GM23338 (cell line): Measurements from ENCODE around the gene KHK. TPM values are rescaled to one million over a fixed set of nuclear protein-coding genes. Genes with fewer than 3 reads are reported as not detected.
A peak's percentile ranks its signal among the peaks of the same experiment; 100 is the strongest.

Experiments
- ATAC-seq: fragments of 200-7000 bp; cut with Tn5 transposase; 3 replicates; pipeline ENCODE4 v1.9.1; 2020
- DNase-seq: peaks from one replicate; pipeline ENCODE4 v3.0.0-alpha.2; 2015; ENCODE audit warnings: low spot score
- H2AFZ ChIP-seq: fragments of 200-600 bp; sonication (generic); 2 replicates; pipeline ENCODE4 v1.8.0; 2016; ENCODE audit warnings: antibody characterized with exemption, mild to moderate bottlenecking, moderate library complexity
- H3F3A ChIP-seq: fragments of 200-600 bp; sonication (generic); replicated peaks from 2 replicates; pipeline ENCODE4 v1.8.0; 2017; ENCODE audit warnings: antibody characterized with exemption, mixed run types, low read depth
- H3K27ac ChIP-seq: fragments of 200-600 bp; sonication (generic); 2 replicates; pipeline ENCODE4 v1.6.1; 2016; ENCODE audit warnings: low read depth
- H3K27me3 ChIP-seq: fragments of 200-600 bp; sonication (generic); 2 replicates; pipeline ENCODE4 v1.8.0; 2016; ENCODE audit warnings: mild to moderate bottlenecking, mixed run types, moderate library complexity; ENCODE audit not compliant: insufficient read depth
- H3K36me3 ChIP-seq: fragments of 200-600 bp; sonication (generic); 2 replicates; pipeline ENCODE4 v1.8.0; 2016; ENCODE audit warnings: mild to moderate bottlenecking; ENCODE audit not compliant: insufficient read depth
- H3K4me1 ChIP-seq: fragments of 200-600 bp; sonication (generic); 2 replicates; pipeline ENCODE4 v1.8.0; 2016; ENCODE audit warnings: mild to moderate bottlenecking, moderate library complexity; ENCODE audit not compliant: insufficient read depth
- H3K4me2 ChIP-seq: fragments of 200-600 bp; sonication (generic); 2 replicates; pipeline ENCODE4 v1.7.1; 2017; ENCODE audit warnings: mixed run types
- H3K4me3 ChIP-seq: fragments of 200-600 bp; sonication (generic); 2 replicates; pipeline ENCODE4 v1.6.1; 2016; ENCODE audit warnings: mixed run types
- H3K79me2 ChIP-seq: fragments of 200-600 bp; sonication (generic); replicated peaks from 2 replicates; pipeline ENCODE4 v1.8.0; 2017; ENCODE audit warnings: mild to moderate bottlenecking; ENCODE audit not compliant: insufficient read depth
- H3K9me2 ChIP-seq: fragments of 200-600 bp; sonication (generic); 2 replicates; pipeline ENCODE4 v1.8.0; 2017; ENCODE audit not compliant: insufficient read depth
- H4K20me1 ChIP-seq: fragments of 200-600 bp; sonication (generic); replicated peaks from 2 replicates; pipeline ENCODE4 v1.8.0; 2017; ENCODE audit warnings: mild to moderate bottlenecking; ENCODE audit not compliant: insufficient read depth
- H3K27ac Mint-ChIP-seq: 2 replicates; pipeline ENCODE4 v1.8.0; 2020; ENCODE audit warnings: inconsistent platforms, mild to moderate bottlenecking, moderate library complexity, mixed read lengths
- H3K27me3 Mint-ChIP-seq: 3 replicates; pipeline ENCODE4 v1.8.0; 2022; ENCODE audit warnings: low read depth, mild to moderate bottlenecking, moderate library complexity, mixed read lengths, inconsistent platforms; ENCODE audit not compliant: insufficient read depth, poor library complexity
- H3K36me3 Mint-ChIP-seq: 3 replicates; pipeline ENCODE4 v1.8.0; 2021; ENCODE audit warnings: low read depth, mild to moderate bottlenecking, inconsistent platforms, moderate library complexity, mixed read lengths
- H3K4me1 Mint-ChIP-seq: 3 replicates; pipeline ENCODE4 v1.8.0; 2020; ENCODE audit warnings: mild to moderate bottlenecking, inconsistent platforms, mixed read lengths
- H3K4me3 Mint-ChIP-seq: 3 replicates; pipeline ENCODE4 v1.8.0; 2021; ENCODE audit warnings: moderate library complexity, mild to moderate bottlenecking, inconsistent platforms, mixed read lengths
- H3K9me3 Mint-ChIP-seq: 3 replicates; pipeline ENCODE4 v1.8.0; 2020; ENCODE audit warnings: moderate library complexity, mild to moderate bottlenecking, inconsistent platforms, mixed read lengths
- CREB1 ChIP-seq: fragments of 250-450 bp; sonication (Bioruptor Pico); IDR thresholded peaks from 2 replicates; pipeline ENCODE4 v1.5.0; 2020; ENCODE audit warnings: low read depth, mild to moderate bottlenecking, moderate library complexity
- EZH2 ChIP-seq: fragments of 200-600 bp; sonication (generic); IDR thresholded peaks from one replicate; pipeline ENCODE4 v1.8.0; 2017; ENCODE audit warnings: antibody characterized with exemption, mild to moderate bottlenecking, low read depth; ENCODE audit not compliant: unreplicated experiment
- EZH2phosphoT487 ChIP-seq: fragments of 200-600 bp; sonication (generic); IDR thresholded peaks from one replicate; pipeline ENCODE4 v1.8.1; 2018; ENCODE audit warnings: antibody characterized with exemption; ENCODE audit not compliant: unreplicated experiment
- JUNB ChIP-seq: IDR thresholded peaks from one replicate; pipeline ENCODE4 v1.6.1; 2016; ENCODE audit warnings: antibody characterized with exemption; ENCODE audit not compliant: unreplicated experiment
- NANOG ChIP-seq: IDR thresholded peaks from 2 replicates; pipeline ENCODE4 v1.6.1; 2016; ENCODE audit warnings: antibody characterized with exemption, borderline replicate concordance
- POLR2AphosphoS5 ChIP-seq: IDR thresholded peaks from 2 replicates; pipeline ENCODE4 v1.6.1; 2016; ENCODE audit warnings: antibody characterized with exemption, low read depth
- REST ChIP-seq: IDR thresholded peaks from one replicate; pipeline ENCODE4 v1.6.1; 2018; ENCODE audit warnings: antibody characterized with exemption; ENCODE audit not compliant: unreplicated experiment
- STAT1 ChIP-seq: IDR thresholded peaks from one replicate; pipeline ENCODE4 v1.6.1; 2016; ENCODE audit warnings: antibody characterized with exemption; ENCODE audit not compliant: unreplicated experiment
- ZNF114 ChIP-seq: fragments of 250-450 bp; sonication (Bioruptor Pico); IDR thresholded peaks from 2 replicates; pipeline ENCODE4 v1.5.0; 2020; ENCODE audit warnings: mild to moderate bottlenecking, moderate library complexity
- ZNF331 ChIP-seq: fragments of 250-450 bp; sonication (Bioruptor Pico); IDR thresholded peaks from 2 replicates; pipeline ENCODE4 v1.5.0; 2020; ENCODE audit warnings: low read depth, mild to moderate bottlenecking, moderate library complexity
- polyA plus RNA-seq: library from polyadenylated mRNA; unstranded; fragments of >200 nt; fragmentation: Nextera tagmentation; extraction: Ambion mirVana; gene quantifications from 2 replicates; pipeline ENCODE4 v1.2.1, GENCODE V29; 2016
- total RNA-seq: library from RNA; depleted of rRNA; stranded (reverse); fragments of >200 nt; shearing (Covaris generic); gene quantifications from 2 replicates; pipeline ENCODE4 v1.2.3, GENCODE V29; 2014
- TF ChIP-seq, protein P1 (sequence below): fragments of 250-450 bp; sonication (Bioruptor Pico); IDR thresholded peaks from 2 replicates; pipeline ENCODE4 v1.5.0; 2020; ENCODE audit warnings: mild to moderate bottlenecking, moderate library complexity

KHK gene
- total and polyA plus RNA-seq, 2 experiments from 2014 or later = 9.7 TPM

GRCh38 chr2:27148801-27149439 is 62.3 kb downstream of the KHK start, which contains the start of gene TCF23:
Gene TCF23 (plus strand): TSS chr2:27149004. CDS start chr2:27149134, 130 bp downstream.
- Histone ChIP-seq H3K4me1 (no peaks in the 10 kb centered on the region), H3K79me2 (no peaks in the 10 kb centered on the region), H3K36me3 (no peaks in the 10 kb centered on the region), H3K9me2 (no peaks in the 10 kb centered on the region), H2AFZ (peak within 1 kb of the TSS; percentile 18; the same call in 1 of the 2 replicates), H4K20me1 (no peaks in the 10 kb centered on the region), H3K4me3 (no peak within 1 kb of the TSS), H3K27ac (no peak within 1 kb of the TSS), H3K27me3 (no peaks in the 10 kb centered on the region), H3F3A (no peaks in the 10 kb centered on the region), H3K4me2 (no peak within 1 kb of the TSS)
- no peak within 1 kb of the TSS; the same call in 2 of the 3 replicates for H3K4me3 Mint-ChIP-seq
- H3K36me3 Mint-ChIP-seq = no peaks in the 10 kb centered on the region
- no peak for ATAC-seq
- DNase-seq = no peak
- no peaks in the 10 kb centered on the region for H3K9me3 Mint-ChIP-seq
- TF ChIP-seq ZNF114 (CRISPR knock-in tag) = no peak
- TF ChIP-seq CREB1 (CRISPR knock-in tag) = no peak
- H3K27me3 Mint-ChIP-seq = peaks cover 10% of the 10 kb centered on the region
- H3K27ac Mint-ChIP-seq = no peak within 1 kb of the TSS
- no peaks in the 10 kb centered on the region for H3K4me1 Mint-ChIP-seq

DNA sequence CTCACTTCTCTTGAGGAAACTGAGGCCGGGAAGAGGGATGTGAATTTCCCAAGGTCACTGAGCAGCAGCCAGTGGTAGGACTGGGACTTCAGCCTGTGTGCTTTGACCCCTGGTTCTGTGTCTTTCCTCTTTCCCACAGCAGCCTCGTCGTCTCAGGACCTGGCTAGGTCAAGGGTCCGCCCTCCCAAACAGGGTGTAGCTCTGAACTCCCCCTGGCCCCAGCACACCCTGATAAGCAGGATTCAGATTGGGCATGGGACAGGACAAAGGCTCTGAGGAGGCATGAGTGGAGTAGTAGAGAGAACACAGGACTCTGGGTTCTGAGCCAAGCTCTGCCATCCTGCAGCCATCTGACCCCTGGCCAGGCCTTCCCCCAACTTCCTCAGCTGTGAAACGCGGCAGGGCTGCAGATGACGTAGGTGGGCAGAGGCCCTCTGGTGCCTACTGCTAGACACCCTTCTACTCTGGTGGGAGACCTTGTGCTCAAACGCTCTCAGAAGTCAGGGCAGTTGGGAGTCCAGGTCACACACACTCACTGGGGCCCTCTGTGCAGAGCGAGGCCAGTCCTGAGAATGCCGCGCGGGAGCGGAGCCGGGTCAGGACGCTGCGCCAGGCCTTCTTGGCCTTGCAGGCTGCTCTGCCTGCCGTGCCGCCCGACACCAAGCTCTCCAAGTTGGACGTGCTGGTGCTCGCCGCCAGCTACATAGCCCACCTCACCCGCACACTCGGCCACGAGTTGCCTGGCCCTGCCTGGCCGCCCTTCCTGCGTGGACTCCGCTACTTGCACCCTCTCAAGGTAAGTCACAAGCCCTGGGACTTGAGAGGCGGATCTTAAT is 63.2 kb downstream of the KHK start:
- H3K4me1 Mint-ChIP-seq = no peaks in the 10 kb centered on the region
- DNase-seq (no peak), ATAC-seq (no peak)
- H3K27me3 ChIP-seq = no peaks in the 10 kb centered on the region
- no peaks in the 10 kb centered on the region for H3K4me1 ChIP-seq
- no peaks in the 10 kb centered on the region for H3K9me3 Mint-ChIP-seq
- H4K20me1 ChIP-seq = no peaks in the 10 kb centered on the region
- no peak overlapping the region for H3K27ac ChIP-seq
- no peak overlapping the region for H2AFZ ChIP-seq
- no peak overlapping the region for H3K4me3 ChIP-seq
- H3K79me2 ChIP-seq = no peaks in the 10 kb centered on the region
- H3K9me2 ChIP-seq = no peaks in the 10 kb centered on the region
- H3K36me3 ChIP-seq = no peaks in the 10 kb centered on the region
- H3K4me3 Mint-ChIP-seq = no peak overlapping the region
- H3K36me3 Mint-ChIP-seq = no peaks in the 10 kb centered on the region
- no peak overlapping the region for H3K4me2 ChIP-seq
- no peak overlapping the region for H3K27ac Mint-ChIP-seq
- no peaks in the 10 kb centered on the region for H3F3A ChIP-seq
- H3K27me3 Mint-ChIP-seq = peaks cover 12% of the 10 kb centered on the region
- TF ChIP-seq CREB1 (CRISPR knock-in tag) (no peak), ZNF331 (CRISPR knock-in tag) (no peak), POLR2AphosphoS5 (no peak), EZH2phosphoT487 (no peak), REST (no peak), NANOG (no peak), JUNB (no peak), STAT1 (no peak), ZNF114 (CRISPR knock-in tag) (no peak), EZH2 (no peak)
- TF ChIP-seq, protein P1, sequence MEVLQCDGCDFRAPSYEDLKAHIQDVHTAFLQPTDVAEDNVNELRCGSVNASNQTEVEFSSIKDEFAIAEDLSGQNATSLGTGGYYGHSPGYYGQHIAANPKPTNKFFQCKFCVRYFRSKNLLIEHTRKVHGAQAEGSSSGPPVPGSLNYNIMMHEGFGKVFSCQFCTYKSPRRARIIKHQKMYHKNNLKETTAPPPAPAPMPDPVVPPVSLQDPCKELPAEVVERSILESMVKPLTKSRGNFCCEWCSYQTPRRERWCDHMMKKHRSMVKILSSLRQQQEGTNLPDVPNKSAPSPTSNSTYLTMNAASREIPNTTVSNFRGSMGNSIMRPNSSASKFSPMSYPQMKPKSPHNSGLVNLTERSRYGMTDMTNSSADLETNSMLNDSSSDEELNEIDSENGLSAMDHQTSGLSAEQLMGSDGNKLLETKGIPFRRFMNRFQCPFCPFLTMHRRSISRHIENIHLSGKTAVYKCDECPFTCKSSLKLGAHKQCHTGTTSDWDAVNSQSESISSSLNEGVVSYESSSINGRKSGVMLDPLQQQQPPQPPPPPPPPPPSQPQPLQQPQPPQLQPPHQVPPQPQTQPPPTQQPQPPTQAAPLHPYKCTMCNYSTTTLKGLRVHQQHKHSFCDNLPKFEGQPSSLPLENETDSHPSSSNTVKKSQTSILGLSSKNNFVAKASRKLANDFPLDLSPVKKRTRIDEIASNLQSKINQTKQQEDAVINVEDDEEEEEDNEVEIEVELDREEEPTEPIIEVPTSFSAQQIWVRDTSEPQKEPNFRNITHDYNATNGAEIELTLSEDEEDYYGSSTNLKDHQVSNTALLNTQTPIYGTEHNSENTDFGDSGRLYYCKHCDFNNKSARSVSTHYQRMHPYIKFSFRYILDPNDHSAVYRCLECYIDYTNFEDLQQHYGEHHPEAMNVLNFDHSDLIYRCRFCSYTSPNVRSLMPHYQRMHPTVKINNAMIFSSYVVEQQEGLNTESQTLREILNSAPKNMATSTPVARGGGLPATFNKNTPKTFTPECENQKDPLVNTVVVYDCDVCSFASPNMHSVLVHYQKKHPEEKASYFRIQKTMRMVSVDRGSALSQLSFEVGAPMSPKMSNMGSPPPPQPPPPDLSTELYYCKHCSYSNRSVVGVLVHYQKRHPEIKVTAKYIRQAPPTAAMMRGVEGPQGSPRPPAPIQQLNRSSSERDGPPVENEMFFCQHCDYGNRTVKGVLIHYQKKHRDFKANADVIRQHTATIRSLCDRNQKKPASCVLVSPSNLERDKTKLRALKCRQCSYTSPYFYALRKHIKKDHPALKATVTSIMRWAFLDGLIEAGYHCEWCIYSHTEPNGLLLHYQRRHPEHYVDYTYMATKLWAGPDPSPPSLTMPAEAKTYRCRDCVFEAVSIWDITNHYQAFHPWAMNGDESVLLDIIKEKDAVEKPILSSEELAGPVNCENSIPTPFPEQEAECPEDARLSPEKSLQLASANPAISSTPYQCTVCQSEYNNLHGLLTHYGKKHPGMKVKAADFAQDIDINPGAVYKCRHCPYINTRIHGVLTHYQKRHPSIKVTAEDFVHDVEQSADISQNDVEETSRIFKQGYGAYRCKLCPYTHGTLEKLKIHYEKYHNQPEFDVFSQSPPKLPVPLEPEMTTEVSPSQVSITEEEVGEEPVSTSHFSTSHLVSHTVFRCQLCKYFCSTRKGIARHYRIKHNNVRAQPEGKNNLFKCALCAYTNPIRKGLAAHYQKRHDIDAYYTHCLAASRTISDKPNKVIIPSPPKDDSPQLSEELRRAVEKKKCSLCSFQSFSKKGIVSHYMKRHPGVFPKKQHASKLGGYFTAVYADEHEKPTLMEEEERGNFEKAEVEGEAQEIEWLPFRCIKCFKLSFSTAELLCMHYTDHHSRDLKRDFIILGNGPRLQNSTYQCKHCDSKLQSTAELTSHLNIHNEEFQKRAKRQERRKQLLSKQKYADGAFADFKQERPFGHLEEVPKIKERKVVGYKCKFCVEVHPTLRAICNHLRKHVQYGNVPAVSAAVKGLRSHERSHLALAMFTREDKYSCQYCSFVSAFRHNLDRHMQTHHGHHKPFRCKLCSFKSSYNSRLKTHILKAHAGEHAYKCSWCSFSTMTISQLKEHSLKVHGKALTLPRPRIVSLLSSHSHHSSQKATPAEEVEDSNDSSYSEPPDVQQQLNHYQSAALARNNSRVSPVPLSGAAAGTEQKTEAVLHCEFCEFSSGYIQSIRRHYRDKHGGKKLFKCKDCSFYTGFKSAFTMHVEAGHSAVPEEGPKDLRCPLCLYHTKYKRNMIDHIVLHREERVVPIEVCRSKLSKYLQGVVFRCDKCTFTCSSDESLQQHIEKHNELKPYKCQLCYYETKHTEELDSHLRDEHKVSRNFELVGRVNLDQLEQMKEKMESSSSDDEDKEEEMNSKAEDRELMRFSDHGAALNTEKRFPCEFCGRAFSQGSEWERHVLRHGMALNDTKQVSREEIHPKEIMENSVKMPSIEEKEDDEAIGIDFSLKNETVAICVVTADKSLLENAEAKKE (CRISPR knock-in tag) = no peak
